IMR-90 (cell line): ENCODE data around the gene PYCARD.

Experiments used
- BHLHE40 ChIP-seq: fragments of 150-350 bp; IDR thresholded peaks from 2 replicates; pipeline ENCODE4 v1.6.1; 2016; ENCODE audit warnings: mild to moderate bottlenecking, low read depth, low read length
- CEBPB ChIP-seq: IDR thresholded peaks from 2 replicates; pipeline ENCODE4 v1.6.1; 2012; ENCODE audit warnings: low read depth, low read length, improper control_type of control experiment
- FOS ChIP-seq: fragments of 150-350 bp; IDR thresholded peaks from 2 replicates; pipeline ENCODE4 v1.6.1; 2016; ENCODE audit warnings: low read depth, low read length
- MAFK ChIP-seq: IDR thresholded peaks from 2 replicates; pipeline ENCODE4 v1.6.1; 2012; ENCODE audit warnings: low read depth, low read length, improper control_type of control experiment
- MAZ ChIP-seq: IDR thresholded peaks from 2 replicates; pipeline ENCODE4 v1.6.1; 2012; ENCODE audit warnings: low read depth, mild to moderate bottlenecking, low read length, improper control_type of control experiment, moderate library complexity, borderline replicate concordance
- MXI1 ChIP-seq: IDR thresholded peaks from 2 replicates; pipeline ENCODE4 v1.6.1; 2012; ENCODE audit warnings: low read depth, mild to moderate bottlenecking, low read length, moderate library complexity, borderline replicate concordance
- NFE2L2 ChIP-seq: fragments of 150-350 bp; IDR thresholded peaks from 2 replicates; pipeline ENCODE4 v1.6.1; 2016; ENCODE audit warnings: low read depth, mild to moderate bottlenecking, low read length
- POLR2A ChIP-seq: IDR thresholded peaks from 2 replicates; pipeline ENCODE4 v1.6.1; 2012; ENCODE audit warnings: mild to moderate bottlenecking, low read depth, low read length
- RCOR1 ChIP-seq: IDR thresholded peaks from 2 replicates; pipeline ENCODE4 v1.6.1; 2012; ENCODE audit warnings: mild to moderate bottlenecking, low read length, improper control_type of control experiment; ENCODE audit not compliant: insufficient replicate concordance
- SMC3 ChIP-seq: fragments of 150-350 bp; IDR thresholded peaks from 2 replicates; pipeline ENCODE4 v1.6.1; 2016; ENCODE audit warnings: low read depth, mild to moderate bottlenecking, antibody characterized with exemption, low read length, moderate library complexity
- TF ChIP-seq, protein P1 (sequence below): conservative IDR thresholded peaks from 2 replicates; pipeline ENCODE4 v1.5.1; 2012; ENCODE audit warnings: mild to moderate bottlenecking, low read depth, low read length, improper control_type of control experiment
- TF ChIP-seq, protein P2 (sequence below): fragments of 150-350 bp; IDR thresholded peaks from 2 replicates; pipeline ENCODE4 v1.6.1; 2016; ENCODE audit warnings: low read depth, mild to moderate bottlenecking, low read length, moderate library complexity, borderline replicate concordance
- TF ChIP-seq, protein P3 (sequence below): fragments of 150-350 bp; IDR thresholded peaks from 2 replicates; pipeline ENCODE4 v1.6.1; 2017; ENCODE audit warnings: mild to moderate bottlenecking, antibody characterized with exemption, low read length, low read depth

DNA sequence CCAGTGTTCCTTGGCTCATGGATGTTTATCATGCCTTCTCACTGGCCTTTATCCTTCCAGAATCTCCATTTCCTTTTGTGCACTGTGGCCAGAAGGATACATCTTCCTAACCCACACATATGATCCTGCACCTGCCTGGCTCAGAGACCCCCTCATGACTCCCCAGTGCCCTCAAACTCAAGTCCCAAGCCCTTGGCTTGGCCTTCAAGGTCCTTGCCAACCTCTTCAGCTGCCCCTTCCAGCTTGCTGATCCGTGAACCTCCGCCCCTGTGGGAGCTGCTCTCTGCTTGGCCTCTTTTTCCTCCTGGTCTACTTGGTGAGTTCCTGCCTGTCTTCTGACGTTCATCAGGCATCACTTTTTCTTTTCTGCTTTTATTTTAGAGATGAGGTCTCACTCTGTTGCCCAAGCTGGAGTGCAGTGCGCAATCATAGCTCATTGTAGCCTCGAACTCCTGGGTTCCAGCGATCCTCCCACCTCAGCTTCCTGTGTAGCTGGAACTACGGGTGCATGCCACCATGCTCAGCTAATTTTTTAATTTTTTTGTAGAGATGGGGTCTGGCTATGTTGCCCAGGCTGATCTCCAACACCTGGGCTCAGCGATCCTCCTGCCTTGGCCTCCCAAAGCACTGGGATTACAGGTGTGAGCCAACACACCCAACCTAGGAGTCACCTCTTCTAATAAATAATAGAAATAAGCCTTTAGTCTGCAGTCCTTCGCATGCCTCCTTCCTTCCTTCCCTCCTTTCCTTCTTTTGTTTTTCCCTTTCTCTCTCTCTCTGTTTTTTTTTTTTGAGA is 2.5 kb upstream of the PYCARD start:
- TF ChIP-seq, protein P1, sequence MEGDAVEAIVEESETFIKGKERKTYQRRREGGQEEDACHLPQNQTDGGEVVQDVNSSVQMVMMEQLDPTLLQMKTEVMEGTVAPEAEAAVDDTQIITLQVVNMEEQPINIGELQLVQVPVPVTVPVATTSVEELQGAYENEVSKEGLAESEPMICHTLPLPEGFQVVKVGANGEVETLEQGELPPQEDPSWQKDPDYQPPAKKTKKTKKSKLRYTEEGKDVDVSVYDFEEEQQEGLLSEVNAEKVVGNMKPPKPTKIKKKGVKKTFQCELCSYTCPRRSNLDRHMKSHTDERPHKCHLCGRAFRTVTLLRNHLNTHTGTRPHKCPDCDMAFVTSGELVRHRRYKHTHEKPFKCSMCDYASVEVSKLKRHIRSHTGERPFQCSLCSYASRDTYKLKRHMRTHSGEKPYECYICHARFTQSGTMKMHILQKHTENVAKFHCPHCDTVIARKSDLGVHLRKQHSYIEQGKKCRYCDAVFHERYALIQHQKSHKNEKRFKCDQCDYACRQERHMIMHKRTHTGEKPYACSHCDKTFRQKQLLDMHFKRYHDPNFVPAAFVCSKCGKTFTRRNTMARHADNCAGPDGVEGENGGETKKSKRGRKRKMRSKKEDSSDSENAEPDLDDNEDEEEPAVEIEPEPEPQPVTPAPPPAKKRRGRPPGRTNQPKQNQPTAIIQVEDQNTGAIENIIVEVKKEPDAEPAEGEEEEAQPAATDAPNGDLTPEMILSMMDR: no peak
- TF ChIP-seq POLR2A: no peak
- TF ChIP-seq, protein P2, sequence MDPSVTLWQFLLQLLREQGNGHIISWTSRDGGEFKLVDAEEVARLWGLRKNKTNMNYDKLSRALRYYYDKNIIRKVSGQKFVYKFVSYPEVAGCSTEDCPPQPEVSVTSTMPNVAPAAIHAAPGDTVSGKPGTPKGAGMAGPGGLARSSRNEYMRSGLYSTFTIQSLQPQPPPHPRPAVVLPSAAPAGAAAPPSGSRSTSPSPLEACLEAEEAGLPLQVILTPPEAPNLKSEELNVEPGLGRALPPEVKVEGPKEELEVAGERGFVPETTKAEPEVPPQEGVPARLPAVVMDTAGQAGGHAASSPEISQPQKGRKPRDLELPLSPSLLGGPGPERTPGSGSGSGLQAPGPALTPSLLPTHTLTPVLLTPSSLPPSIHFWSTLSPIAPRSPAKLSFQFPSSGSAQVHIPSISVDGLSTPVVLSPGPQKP: no peak
- TF ChIP-seq NFE2L2: no peak
- TF ChIP-seq MAZ: no peak
- no peak for TF ChIP-seq MAFK
- TF ChIP-seq MXI1: no peak
- TF ChIP-seq CEBPB: no peak
- TF ChIP-seq BHLHE40: no peak
- TF ChIP-seq, protein P3, sequence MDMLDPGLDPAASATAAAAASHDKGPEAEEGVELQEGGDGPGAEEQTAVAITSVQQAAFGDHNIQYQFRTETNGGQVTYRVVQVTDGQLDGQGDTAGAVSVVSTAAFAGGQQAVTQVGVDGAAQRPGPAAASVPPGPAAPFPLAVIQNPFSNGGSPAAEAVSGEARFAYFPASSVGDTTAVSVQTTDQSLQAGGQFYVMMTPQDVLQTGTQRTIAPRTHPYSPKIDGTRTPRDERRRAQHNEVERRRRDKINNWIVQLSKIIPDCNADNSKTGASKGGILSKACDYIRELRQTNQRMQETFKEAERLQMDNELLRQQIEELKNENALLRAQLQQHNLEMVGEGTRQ: no peak
- no peak for TF ChIP-seq SMC3
- TF ChIP-seq RCOR1: no peak
- TF ChIP-seq FOS: no peak
